Adrenal gland (tissue), 5 donors: ENCODE data around the gene ZC2HC1C.

Experiments
- CTCF ChIP-seq, 6 experiments: fragments of 450-650 bp in 4 of 6; fragments of 200-600 bp in 2 of 6; sonication (generic) in 1 of 6; IDR thresholded peaks; 1 replicate in 5 of 6; 2 replicates in 1 of 6; pipeline versions ENCODE4 v1.5.1 to v1.8.0; 2016 to 2021; ENCODE audit warnings: antibody characterized with exemption in 6 of 6, mild to moderate bottlenecking in 2 of 6, moderate library complexity in 1 of 6
- POLR2A ChIP-seq, 2 donors: fragments of 450-650 bp; IDR thresholded peaks; one replicate each; pipeline ENCODE4 v1.6.1; 2017; ENCODE audit warnings: antibody characterized with exemption in 2 of 2, mild to moderate bottlenecking in 2 of 2, moderate library complexity in 1 of 2
- donor health status: DM: no; HTN: no; CAD: no.

DNA sequence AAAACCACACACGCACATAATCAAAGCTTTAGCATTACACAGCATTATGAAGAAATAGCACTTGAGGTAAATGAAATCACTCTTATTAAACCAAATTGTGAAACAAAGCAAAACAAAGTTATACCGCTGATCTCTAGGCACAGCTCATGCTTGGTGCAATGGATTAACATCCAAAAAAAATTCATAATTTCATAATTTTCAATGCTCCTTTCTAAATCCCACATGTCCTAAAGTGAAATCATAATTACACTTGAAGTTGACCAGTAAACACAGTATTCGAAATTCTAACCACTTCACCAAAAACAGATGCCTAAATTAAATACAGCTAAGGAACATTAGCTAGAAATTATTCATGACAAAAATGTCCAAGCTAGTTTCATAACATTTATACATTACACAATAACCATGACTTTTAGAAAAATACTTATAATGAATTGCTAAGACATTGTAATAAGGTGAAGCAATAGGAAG lies 19.7 kb upstream of the ZC2HC1C start:
- TF ChIP-seq CTCF (IDR thresholded peaks at IDR 0.05) (no peak), POLR2A (IDR thresholded peaks at IDR 0.05) (no peak)
